ENCODE data around the gene MANEAL. TPM values are rescaled to one million over a fixed set of nuclear protein-coding genes. Genes with fewer than 3 reads are reported as not detected.

The MANEAL gene
- total and polyA plus RNA-seq, 2 of the 4 experiments (the other 2 are of a cell fraction) = 0.54 to 0.55 TPM

- no peak overlapping the region for H4K8ac ChIP-seq (ENCODE audit: low read depth in 2 of 2, low read length in 2 of 2)
- H2AK5ac ChIP-seq (ENCODE audit: low read depth, low read length) = no peak overlapping the region
- no peaks in the 10 kb centered on the region for H3K9me3 ChIP-seq (ENCODE audit: control insufficient read depth, insufficient read depth, low read length)
- ChIA-PET CTCF (no interaction called here), POLR2A (ENCODE audit: unreplicated experiment) (no interaction called here)
- no peak for DNase-seq
- no peak overlapping the region for H2BK5ac ChIP-seq (ENCODE audit: low read depth, low read length, poor library complexity, severe bottlenecking)
- H3K27ac ChIP-seq (ENCODE audit: insufficient read depth, low read length) = no peak overlapping the region
- H3K36me3 ChIP-seq (ENCODE audit: control insufficient read depth, insufficient read depth, low read length) = no peaks in the 10 kb centered on the region
- in situ Hi-C loops (cut with MboI; ENCODE audit: low sequenced_read_pairs) = no loop called here
- no peak overlapping the region for H2AK9ac ChIP-seq (replicated peaks; ENCODE audit: low read depth, low read length, poor library complexity)
- no peak for TF ChIP-seq SMC3 (IDR thresholded peaks at IDR 0.05; ENCODE audit: low read depth, low read length)
- TF ChIP-seq MAFK (IDR thresholded peaks at IDR 0.05; ENCODE audit: low read depth, low read length) = peak; percentile 92
- H2AFZ ChIP-seq (replicated peaks; ENCODE audit: low read length, poor library complexity) = no peak overlapping the region
- no CpG with 5 or more reads among the region's 1 CpG for WGBS, 2 experiments (ENCODE audit: extremely low coverage in 2 of 2, insufficient read length in 1 of 2)
- H3K4me3 ChIP-seq (ENCODE audit: insufficient read depth, low read depth, low read length) = no peak overlapping the region
- no peak overlapping the region for H2BK120ac ChIP-seq (ENCODE audit: low read depth, low read length)
- H4K5ac ChIP-seq (ENCODE audit: low read depth, low read length) = no peak overlapping the region
- no peaks in the 10 kb centered on the region for H4K20me1 ChIP-seq (ENCODE audit: insufficient read depth, low read length)
- no peak overlapping the region for H3K18ac ChIP-seq (ENCODE audit: low read depth, low read length)
- intact Hi-C loops (cut with micrococcal nuclease) = no loop called here
- H2BK20ac ChIP-seq (ENCODE audit: low read depth, low read length) = no peak overlapping the region
- dilution Hi-C loops (cut with HindIII; ENCODE audit: low sequenced_read_pairs, unreplicated experiment) = no loop called here
- H3K4me1 ChIP-seq (ENCODE audit: control insufficient read depth, insufficient read depth, low read length) = no peaks in the 10 kb centered on the region
- no peak overlapping the region for H4K91ac ChIP-seq (ENCODE audit: insufficient read depth, low read depth, low read length)
- H3K27me3 ChIP-seq (ENCODE audit: control insufficient read depth, insufficient read depth, low read length) = peaks cover 8% of the 10 kb centered on the region
- H3K56ac ChIP-seq (ENCODE audit: extremely low read depth, insufficient read depth, low read length) = no peak overlapping the region
- ATAC-seq (ENCODE audit: low read depth) = no peak
- no peaks in the 10 kb centered on the region for H3K9me1 ChIP-seq (ENCODE audit: insufficient read depth, low read length)
- H3K14ac ChIP-seq (replicated peaks; ENCODE audit: low read depth, low read length) = no peak overlapping the region
- no TSS peak for BruUV-seq (replicated peaks)
- H2BK15ac ChIP-seq (ENCODE audit: low read depth, low read length) = no peak overlapping the region
- H3K23ac ChIP-seq (ENCODE audit: low read depth, low read length) = no peak overlapping the region
- H3K4me2 ChIP-seq (ENCODE audit: low read depth, low read length) = no peak overlapping the region
- H3K79me1 ChIP-seq (ENCODE audit: low read depth in 1 of 2, low read length in 2 of 2) = no peaks in the 10 kb centered on the region
- no peak overlapping the region for H3K4ac ChIP-seq (ENCODE audit: low read depth, low read length)
- H3K9ac ChIP-seq (ENCODE audit: low read depth, low read length) = no peak overlapping the region
Measured at GRCh38 chr1:37748565-37748964, 45.1 kb upstream of the MANEAL start.
